Measurements from ENCODE around the gene HOXB9. TPM values are rescaled to one million over a fixed set of nuclear protein-coding genes. Genes with fewer than 3 reads are reported as not detected.
A peak's percentile ranks its signal among the peaks of the same experiment; 100 is the strongest.

HOXB9 gene
- total RNA-seq, 1 donor from 2014 or later: 0.13 TPM

GRCh38 chr17:48629411-48629759 lies 3.2 kb upstream of the HOXB9 start:
- intact Hi-C loops (cut with micrococcal nuclease): loop anchor here (5.0 kb wide), 1 partner anchor 123 kb away; no protein-coding TSS in a partner anchor
- TF ChIP-seq CTCF (IDR thresholded peaks at IDR 0.05): no peak
- CTCF ChIA-PET: interaction anchor here (1.2 kb wide), 1 partner anchor 603 kb away, joined by 3 read pairs; no protein-coding TSS in a partner anchor
- POLR2A ChIA-PET: no interaction called here
- ATAC-seq (ENCODE audit: low read depth) (no peak), DNase-seq (no peak)
- Mint-ChIP-seq H3K36me3 (ENCODE audit: low read depth) (no peaks in the 10 kb centered on the region), H3K4me1 (peaks cover 16% of the 10 kb centered on the region), H3K9me3 (no peaks in the 10 kb centered on the region), H3K4me3 (no peak overlapping the region), H3K27me3 (peaks cover 67% of the 10 kb centered on the region), H3K27ac (no peak overlapping the region)

GRCh38 chr17:48628649-48629410 lies 2.7 kb upstream of the HOXB9 start:
- no peaks in the 10 kb centered on the region for H3K9me3 Mint-ChIP-seq
- no peak for ATAC-seq (ENCODE audit: low read depth)
- H3K36me3 Mint-ChIP-seq (ENCODE audit: low read depth): no peaks in the 10 kb centered on the region
- ChIA-PET POLR2A (no interaction called here), CTCF (interaction anchor here (0.6 to 1.2 kb wide), 2 partner anchors 554 to 603 kb away, joined by 3 to 5 read pairs; no protein-coding TSS in a partner anchor)
- no peak for TF ChIP-seq CTCF (IDR thresholded peaks at IDR 0.05)
- peaks cover 69% of the 10 kb centered on the region for H3K27me3 Mint-ChIP-seq
- H3K4me1 Mint-ChIP-seq: peaks cover 16% of the 10 kb centered on the region
- DNase-seq: no peak
- no peak overlapping the region for H3K27ac Mint-ChIP-seq
- intact Hi-C loops (cut with micrococcal nuclease): loop anchor here (5.0 kb wide), 1 partner anchor 123 kb away; no protein-coding TSS in a partner anchor
- no peak overlapping the region for H3K4me3 Mint-ChIP-seq

- peaks cover 16% of the 10 kb centered on the region for H3K4me1 Mint-ChIP-seq
- H3K9me3 Mint-ChIP-seq: no peaks in the 10 kb centered on the region
- TF ChIP-seq CTCF (IDR thresholded peaks at IDR 0.05): no peak
- H3K27me3 Mint-ChIP-seq: peaks cover 72% of the 10 kb centered on the region
- no peak for DNase-seq
- intact Hi-C loops (cut with micrococcal nuclease): loop anchor here (5.0 kb wide), 1 partner anchor 124 kb away; no protein-coding TSS in a partner anchor
- ChIA-PET CTCF (interaction anchor here (0.6 kb wide), 1 partner anchor 553 kb away, joined by 5 read pairs; no protein-coding TSS in a partner anchor), POLR2A (no interaction called here)
- ATAC-seq (ENCODE audit: low read depth): no peak
- H3K27ac Mint-ChIP-seq: no peak overlapping the region
- no peaks in the 10 kb centered on the region for H3K36me3 Mint-ChIP-seq (ENCODE audit: low read depth)
- no peak overlapping the region for H3K4me3 Mint-ChIP-seq
Measured at GRCh38 chr17:48627623-48628521, 1.7 kb upstream of the HOXB9 start.

GRCh38 chr17:48627118-48627597 lies 1.0 kb upstream of the HOXB9 start:
- DNase-seq (no peak), ATAC-seq (ENCODE audit: low read depth) (no peak)
- Mint-ChIP-seq H3K36me3 (ENCODE audit: low read depth) (no peaks in the 10 kb centered on the region), H3K4me3 (peak overlapping the region; percentile 77), H3K27ac (no peak overlapping the region), H3K9me3 (no peaks in the 10 kb centered on the region), H3K27me3 (peaks cover 72% of the 10 kb centered on the region), H3K4me1 (peaks cover 16% of the 10 kb centered on the region)
- ChIA-PET CTCF (interaction anchor here (2.1 kb wide), 1 partner anchor 9 kb away, joined by 6 read pairs; no protein-coding TSS in a partner anchor), POLR2A (no interaction called here)
- TF ChIP-seq CTCF (IDR thresholded peaks at IDR 0.05): no peak
- intact Hi-C loops (cut with micrococcal nuclease): loop anchor here (5.0 kb wide), 1 partner anchor 125 kb away; no protein-coding TSS in a partner anchor
